ENCODE measurements around the gene KRTAP20-2. TPM values are rescaled to one million over a fixed set of nuclear protein-coding genes. Genes with fewer than 3 reads are reported as not detected.

Gene KRTAP20-2
- total RNA-seq, 2 experiments from 2014 or later: not detected

DNA sequence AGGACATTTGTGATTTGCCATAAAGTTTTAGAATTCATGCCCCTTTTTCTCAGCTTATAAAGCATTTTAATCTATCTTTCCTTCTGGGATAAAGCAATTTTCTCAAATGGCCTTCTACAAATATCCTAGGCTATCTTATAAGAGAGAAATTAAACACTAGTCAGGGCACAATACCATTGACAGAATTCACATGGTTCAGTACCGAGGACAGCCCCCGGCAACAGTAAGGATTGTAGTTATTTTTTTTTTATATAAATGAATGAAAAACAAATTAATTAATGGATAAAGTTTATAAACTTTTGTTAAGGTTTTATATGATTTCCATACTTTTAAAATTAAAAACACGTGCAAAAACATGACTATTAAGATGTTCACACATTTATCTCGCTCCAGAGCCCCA, 6.9 kb upstream of the KRTAP20-2 start:
- H3K4me1 Mint-ChIP-seq: no peaks in the 10 kb centered on the region
- DNase-seq (no peak), ATAC-seq (ENCODE audit: low read depth) (no peak)
- H3K4me3 Mint-ChIP-seq: no peak overlapping the region
- no peak overlapping the region for H3K27ac Mint-ChIP-seq
- no peaks in the 10 kb centered on the region for H3K27me3 Mint-ChIP-seq
- H3K36me3 Mint-ChIP-seq: no peaks in the 10 kb centered on the region
- POLR2A ChIA-PET: no interaction called here
- H3K9me3 Mint-ChIP-seq: no peaks in the 10 kb centered on the region

DNA sequence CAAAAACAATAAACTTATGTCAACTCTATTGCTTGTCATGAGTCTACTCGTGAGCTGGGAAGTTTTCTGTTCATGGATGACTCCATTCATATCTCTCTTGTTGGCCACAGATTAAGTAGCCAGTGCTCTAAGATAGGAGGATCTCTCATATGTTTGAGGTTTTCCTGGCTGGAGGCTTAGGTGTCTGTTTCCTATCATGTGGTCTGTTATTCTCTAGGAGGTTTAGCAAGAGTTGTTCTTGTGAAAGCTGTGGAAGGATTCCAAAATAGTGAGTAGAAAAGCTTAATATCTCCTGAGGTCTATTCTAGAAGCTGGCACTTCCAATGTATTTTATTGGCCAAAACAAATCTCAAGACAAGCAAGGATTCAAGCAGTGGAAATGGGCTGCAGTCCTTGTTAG, 5.8 kb upstream of the KRTAP20-2 start:
- Mint-ChIP-seq H3K27me3 (no peaks in the 10 kb centered on the region), H3K4me1 (no peaks in the 10 kb centered on the region), H3K27ac (no peak overlapping the region), H3K4me3 (no peak overlapping the region), H3K36me3 (no peaks in the 10 kb centered on the region), H3K9me3 (no peaks in the 10 kb centered on the region)
- no peak for ATAC-seq (ENCODE audit: low read depth)
- POLR2A ChIA-PET: no interaction called here
- DNase-seq: no peak

DNA sequence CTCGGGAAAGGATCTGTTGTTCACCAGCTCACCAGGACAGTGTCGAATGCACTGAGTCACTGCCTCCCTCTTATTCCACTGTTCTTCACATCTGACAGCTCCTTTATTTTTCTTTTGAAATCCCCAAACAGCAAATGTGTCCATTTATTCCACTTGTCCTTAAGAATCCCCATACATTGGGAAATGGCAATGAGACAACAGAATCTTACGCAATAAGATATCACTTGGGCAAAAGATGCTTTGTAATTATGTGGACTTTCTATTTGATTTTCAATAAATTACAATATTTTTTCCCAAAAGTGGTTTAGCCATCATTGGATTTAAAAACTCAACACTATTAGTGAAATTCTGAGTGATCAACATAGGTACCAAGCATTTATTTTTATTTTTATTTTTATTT, 3.7 kb downstream of the KRTAP20-2 start:
- POLR2A ChIA-PET: no interaction called here
- no peak for DNase-seq
- Mint-ChIP-seq H3K4me3 (no peak overlapping the region), H3K27me3 (no peaks in the 10 kb centered on the region), H3K9me3 (peaks cover 4% of the 10 kb centered on the region), H3K4me1 (no peaks in the 10 kb centered on the region), H3K36me3 (no peaks in the 10 kb centered on the region), H3K27ac (no peak overlapping the region)
- no peak for ATAC-seq (ENCODE audit: low read depth)

DNA sequence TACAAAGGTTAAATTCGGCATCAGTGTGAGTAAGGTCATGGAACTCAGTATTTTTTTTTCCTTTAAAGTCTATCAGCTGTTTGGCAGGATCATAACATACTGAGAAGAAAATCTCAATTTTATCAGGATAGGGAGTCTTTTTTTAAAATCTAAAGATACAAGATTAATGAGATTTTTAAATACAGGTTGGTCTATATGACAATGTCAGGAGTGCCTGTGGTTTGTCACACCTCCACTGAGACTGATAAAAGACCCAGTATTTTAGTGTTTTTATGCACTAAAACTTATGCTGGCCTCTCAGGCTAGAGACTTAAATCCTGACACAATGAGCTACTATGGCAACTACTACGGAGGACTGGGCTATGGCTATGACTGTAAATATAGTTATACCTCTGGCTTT, 7.6 kb downstream of the KRTAP20-2 start, which contains the start of gene KRTAP20-3:
TSS of gene KRTAP20-3 (plus strand) at position 301 of the 400 bp plus-strand sequence.
- Mint-ChIP-seq H3K4me1 (no peaks in the 10 kb centered on the region), H3K4me3 (no peak within 1 kb of the TSS), H3K9me3 (peaks cover 6% of the 10 kb centered on the region), H3K27ac (no peak within 1 kb of the TSS), H3K36me3 (no peaks in the 10 kb centered on the region), H3K27me3 (no peaks in the 10 kb centered on the region)
- ATAC-seq (ENCODE audit: low read depth) (no peak), DNase-seq (no peak)
- POLR2A ChIA-PET: no interaction called here

DNA sequence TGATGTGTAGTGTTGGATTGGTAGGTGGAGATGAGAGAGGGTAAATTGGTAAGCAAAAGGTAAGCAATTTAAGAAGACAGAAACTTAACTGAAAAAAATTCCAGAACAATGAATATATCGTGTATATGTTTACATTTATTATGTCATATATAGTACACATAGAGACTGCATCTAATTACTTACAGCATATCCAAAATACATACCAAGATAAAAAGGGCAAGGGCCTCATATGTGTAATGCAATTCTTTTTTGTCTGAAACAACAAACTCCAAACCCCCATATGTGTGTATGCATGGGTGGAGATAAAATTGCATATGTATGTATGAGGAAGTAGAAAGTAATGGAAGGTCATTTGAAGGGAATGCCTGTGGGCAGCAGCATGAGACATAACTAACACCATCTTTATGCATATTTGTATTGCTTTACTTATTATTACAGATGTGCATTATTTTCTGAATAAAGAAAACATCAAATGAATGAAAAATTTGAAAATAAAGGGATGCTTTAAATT, 12.0 kb downstream of the KRTAP20-2 start:
- no peaks in the 10 kb centered on the region for H3K4me1 Mint-ChIP-seq
- H3K27ac Mint-ChIP-seq: no peak overlapping the region
- ATAC-seq (ENCODE audit: low read depth) (no peak), DNase-seq (no peak)
- H3K9me3 Mint-ChIP-seq: peaks cover 1% of the 10 kb centered on the region
- POLR2A ChIA-PET: no interaction called here
- H3K36me3 Mint-ChIP-seq: no peaks in the 10 kb centered on the region
- H3K27me3 Mint-ChIP-seq: no peaks in the 10 kb centered on the region
- no peak overlapping the region for H3K4me3 Mint-ChIP-seq

DNA sequence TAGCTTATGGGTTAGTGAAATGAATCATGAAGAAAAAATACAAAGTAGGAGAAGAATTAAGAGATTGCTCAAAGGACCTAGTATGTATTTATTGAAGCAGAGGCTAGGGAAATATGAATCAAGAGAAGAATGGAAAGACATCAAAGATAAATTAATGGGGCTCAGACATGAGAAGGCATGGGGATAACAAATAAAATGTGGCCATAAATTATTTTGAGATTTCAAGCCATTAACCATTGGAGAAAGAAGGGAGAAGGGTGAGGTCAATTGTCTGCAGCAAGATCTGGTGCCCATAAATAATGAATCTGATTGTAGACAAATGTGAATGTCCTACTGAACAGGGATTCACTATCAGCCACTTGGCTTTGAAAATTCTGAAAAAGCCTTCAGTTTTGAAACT, 17.9 kb downstream of the KRTAP20-2 start:
- Mint-ChIP-seq H3K27ac (no peak overlapping the region), H3K4me1 (no peaks in the 10 kb centered on the region), H3K9me3 (no peaks in the 10 kb centered on the region), H3K27me3 (no peaks in the 10 kb centered on the region), H3K4me3 (no peak overlapping the region), H3K36me3 (no peaks in the 10 kb centered on the region)
- DNase-seq: no peak
- no peak for ATAC-seq (ENCODE audit: low read depth)
- POLR2A ChIA-PET: no interaction called here

DNA sequence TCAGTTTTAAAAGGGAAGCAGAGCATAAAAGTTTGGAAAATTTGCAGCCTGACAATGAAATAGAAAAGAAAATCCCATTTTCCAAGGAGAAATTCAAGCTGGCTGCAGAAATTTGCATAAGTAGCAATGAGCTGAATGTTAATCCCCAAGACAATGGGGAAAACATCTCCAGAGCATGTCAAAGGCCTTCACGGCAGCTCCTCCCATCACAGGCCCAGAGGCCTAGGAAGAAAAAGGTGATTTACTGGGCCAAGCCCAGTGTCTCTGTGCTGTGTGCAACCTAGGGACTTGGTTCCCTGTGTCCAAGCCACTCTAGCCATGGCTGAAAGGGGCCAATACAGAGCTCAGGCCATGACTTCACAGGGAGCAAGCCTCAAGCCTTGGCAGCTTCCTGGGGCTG, 33.8 kb downstream of the KRTAP20-2 start:
- H3K27me3 Mint-ChIP-seq: no peaks in the 10 kb centered on the region

DNA sequence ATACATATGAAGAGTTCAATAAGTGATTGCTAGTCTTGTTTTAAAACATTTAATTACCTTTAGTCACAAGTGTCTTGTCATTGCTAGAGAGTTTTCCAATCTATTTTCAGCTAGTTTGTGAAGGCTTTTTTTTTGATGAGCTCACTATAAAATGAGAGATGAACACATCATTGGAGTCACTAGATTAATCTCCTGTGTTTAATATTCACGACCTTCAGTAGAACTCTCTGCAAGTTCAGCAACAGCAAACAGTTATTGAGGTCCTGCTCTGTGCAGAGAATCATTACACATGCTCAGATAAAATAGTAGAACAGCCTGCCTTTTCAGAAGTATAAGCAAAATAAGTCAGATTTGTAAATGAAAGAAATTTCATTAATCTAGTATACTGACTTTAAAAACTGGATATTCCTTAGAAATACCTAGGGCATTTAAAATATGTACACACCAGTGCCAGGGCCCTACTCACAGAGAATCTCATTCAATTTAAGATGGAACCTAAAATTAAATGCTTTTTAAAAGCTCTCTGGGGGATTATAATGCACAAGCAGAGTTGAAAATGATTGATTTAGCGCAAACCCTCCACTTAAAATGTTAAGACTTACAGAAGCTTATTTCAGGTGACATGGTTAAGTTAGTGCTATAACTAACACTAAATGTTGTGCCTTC, 38.1 kb downstream of the KRTAP20-2 start:
- Mint-ChIP-seq H3K27ac (no peak overlapping the region), H3K36me3 (no peaks in the 10 kb centered on the region), H3K4me1 (no peaks in the 10 kb centered on the region), H3K27me3 (peaks cover 2% of the 10 kb centered on the region), H3K4me3 (no peak overlapping the region), H3K9me3 (peaks cover 2% of the 10 kb centered on the region)
- DNase-seq (no peak), ATAC-seq (ENCODE audit: low read depth) (no peak)
- POLR2A ChIA-PET: no interaction called here

More for the DNA sequence above, 33.8 kb downstream of the KRTAP20-2 start:
- POLR2A ChIA-PET: no interaction called here
- ATAC-seq (ENCODE audit: low read depth) (no peak), DNase-seq (no peak)
- no peaks in the 10 kb centered on the region for H3K4me1 Mint-ChIP-seq
- H3K9me3 Mint-ChIP-seq: peaks cover 3% of the 10 kb centered on the region
- no peaks in the 10 kb centered on the region for H3K36me3 Mint-ChIP-seq
- H3K27ac Mint-ChIP-seq: no peak overlapping the region
- no peak overlapping the region for H3K4me3 Mint-ChIP-seq

DNA sequence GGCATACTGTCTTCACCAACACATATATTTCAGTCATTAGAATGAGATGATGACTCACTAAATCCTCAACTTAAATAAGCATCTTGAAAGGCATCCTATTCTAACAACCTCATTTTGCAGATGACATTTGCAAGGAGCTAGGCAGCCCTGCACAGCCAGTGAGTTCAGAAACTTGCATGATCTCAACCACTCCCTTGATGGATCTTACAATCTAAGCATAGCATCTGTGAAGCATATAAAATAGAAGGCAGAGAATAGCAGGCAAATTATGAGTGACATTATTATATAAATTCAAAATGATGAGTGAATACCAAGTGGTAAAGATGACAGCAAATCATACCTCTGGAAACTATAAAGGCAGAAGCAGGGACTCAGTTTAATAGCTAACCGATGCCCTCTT, 39.3 kb downstream of the KRTAP20-2 start:
- Mint-ChIP-seq H3K27me3 (peaks cover 2% of the 10 kb centered on the region), H3K9me3 (peaks cover 2% of the 10 kb centered on the region), H3K4me1 (no peaks in the 10 kb centered on the region), H3K4me3 (no peak overlapping the region), H3K36me3 (no peaks in the 10 kb centered on the region), H3K27ac (no peak overlapping the region)
- DNase-seq (no peak), ATAC-seq (ENCODE audit: low read depth) (no peak)
- POLR2A ChIA-PET: no interaction called here

DNA sequence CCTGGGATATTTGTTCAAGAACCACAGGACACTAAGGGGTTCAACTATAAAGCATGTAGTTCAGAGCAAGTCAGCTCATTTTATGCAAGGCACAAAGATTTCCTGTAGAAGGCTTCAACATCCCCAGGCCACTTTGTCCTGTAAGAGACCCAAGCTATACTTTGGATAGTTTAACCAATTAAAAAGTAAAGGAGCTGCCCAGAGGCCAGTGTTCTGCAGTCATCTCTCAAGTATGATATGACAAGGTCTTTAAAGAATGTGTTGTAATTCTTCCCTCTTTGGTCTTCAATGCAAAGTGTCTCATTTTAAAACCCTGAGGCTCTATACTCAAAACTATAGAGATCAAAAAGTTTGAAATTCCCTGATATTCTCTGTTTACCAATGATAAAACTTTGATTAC, 41.7 kb downstream of the KRTAP20-2 start:
- peaks cover 2% of the 10 kb centered on the region for H3K27me3 Mint-ChIP-seq
- H3K27ac Mint-ChIP-seq: no peak overlapping the region
- no peaks in the 10 kb centered on the region for H3K9me3 Mint-ChIP-seq
- DNase-seq (no peak), ATAC-seq (ENCODE audit: low read depth) (no peak)
- no peak overlapping the region for H3K4me3 Mint-ChIP-seq
- POLR2A ChIA-PET: no interaction called here
- H3K36me3 Mint-ChIP-seq: no peaks in the 10 kb centered on the region
- no peaks in the 10 kb centered on the region for H3K4me1 Mint-ChIP-seq

DNA sequence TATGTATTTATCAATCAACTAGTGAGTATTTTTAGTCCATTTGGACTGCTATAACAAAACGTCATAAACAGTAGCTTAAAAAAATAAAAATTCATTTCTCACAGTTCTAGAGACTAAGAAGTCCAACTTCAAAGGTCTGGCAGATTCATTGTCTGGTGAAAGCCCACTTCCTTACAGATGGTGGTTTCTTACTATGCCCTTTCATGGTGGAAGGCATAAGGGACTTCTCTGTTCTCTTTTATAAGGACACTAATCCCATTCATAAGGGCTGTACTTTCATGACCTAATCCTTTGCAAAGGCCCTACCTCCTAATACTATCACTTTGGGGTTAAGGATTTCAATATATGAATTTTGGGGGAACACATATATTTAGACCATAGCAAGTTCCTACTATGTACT, 45.6 kb downstream of the KRTAP20-2 start:
- Mint-ChIP-seq H3K27me3 (no peaks in the 10 kb centered on the region), H3K27ac (no peak overlapping the region), H3K4me1 (no peaks in the 10 kb centered on the region), H3K9me3 (no peaks in the 10 kb centered on the region), H3K4me3 (no peak overlapping the region), H3K36me3 (no peaks in the 10 kb centered on the region)
- POLR2A ChIA-PET: no interaction called here
- ATAC-seq (ENCODE audit: low read depth): no peak
- no peak for DNase-seq

DNA sequence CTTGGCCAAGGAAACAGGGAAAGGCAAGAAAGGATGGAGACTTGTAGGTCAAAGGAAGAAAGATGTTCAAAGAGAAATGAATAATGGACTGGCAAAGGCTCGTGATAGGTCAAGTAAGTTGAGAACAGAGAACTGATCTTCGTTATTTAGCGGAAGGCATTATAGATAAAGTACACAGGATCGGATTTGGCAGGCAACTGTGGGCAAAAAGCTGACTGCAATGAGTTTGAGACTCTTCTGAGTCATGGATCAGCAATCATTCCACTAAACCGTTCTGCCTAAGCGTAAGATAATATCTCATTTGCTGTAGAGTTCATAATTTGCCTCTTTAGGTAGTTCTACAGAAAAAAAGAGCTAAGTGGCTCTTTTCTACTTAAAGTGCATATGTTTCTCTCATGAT, 49.5 kb downstream of the KRTAP20-2 start:
- no peaks in the 10 kb centered on the region for H3K27me3 Mint-ChIP-seq
- DNase-seq (no peak), ATAC-seq (ENCODE audit: low read depth) (no peak)
- H3K27ac Mint-ChIP-seq: no peak overlapping the region
- POLR2A ChIA-PET: no interaction called here
- no peaks in the 10 kb centered on the region for H3K9me3 Mint-ChIP-seq
- H3K4me1 Mint-ChIP-seq: no peaks in the 10 kb centered on the region
- no peaks in the 10 kb centered on the region for H3K36me3 Mint-ChIP-seq
- H3K4me3 Mint-ChIP-seq: no peak overlapping the region

Measured in activated naive CD8-positive, alpha-beta T cell treated with anti-CD3 and anti-CD28 coated beads, Interleukin-2, amount 10 ng/mL, durations not matched to agents 7 days and 5 days (primary cell).